Epithelial cell of prostate (primary cell): ENCODE results near the gene EEF1A2.

Source experiments
- DNase-seq: peaks from one replicate; pipeline ENCODE4 v3.0.0-alpha.2; 2011; ENCODE audit warnings: low read depth, low spot score
- H3K27ac ChIP-seq: fragments of 450-650 bp; 2 replicates; pipeline ENCODE4 v1.5.1; 2017; ENCODE audit warnings: mild to moderate bottlenecking

Gene EEF1A2

GRCh38 chr20:63471981-63472831 is 26.7 kb downstream of the EEF1A2 start, which contains the start of gene KCNQ2:
TSS of gene KCNQ2 (minus strand) at chr20:63472655. CDS start at chr20:63472463, 192 bp downstream.
- no peak for DNase-seq
- no peak within 1 kb of the TSS for H3K27ac ChIP-seq

- no peak overlapping the region for H3K27ac ChIP-seq
- no peak for DNase-seq
Measured at GRCh38 chr20:63471717-63471980, 27.2 kb downstream of the EEF1A2 start.

GRCh38 chr20:63471002-63471716 is 27.7 kb downstream of the EEF1A2 start:
- no peak for DNase-seq
- H3K27ac ChIP-seq = no peak overlapping the region

GRCh38 chr20:63470410-63470809 is 28.5 kb downstream of the EEF1A2 start:
- DNase-seq = no peak
- H3K27ac ChIP-seq = no peak overlapping the region

GRCh38 chr20:63469713-63470101 is 29.2 kb downstream of the EEF1A2 start:
- DNase-seq = no peak
- H3K27ac ChIP-seq = no peak overlapping the region

GRCh38 chr20:63469019-63469712 is 29.7 kb downstream of the EEF1A2 start:
- DNase-seq = no peak
- no peak overlapping the region for H3K27ac ChIP-seq

GRCh38 chr20:63468421-63468820 is 30.5 kb downstream of the EEF1A2 start:
- no peak overlapping the region for H3K27ac ChIP-seq
- DNase-seq = no peak

- H3K27ac ChIP-seq = no peak overlapping the region
- no peak for DNase-seq
Measured at GRCh38 chr20:63467294-63468083, 31.4 kb downstream of the EEF1A2 start.

GRCh38 chr20:63466861-63467260 is 32.0 kb downstream of the EEF1A2 start:
- DNase-seq = no peak
- H3K27ac ChIP-seq = no peak overlapping the region

- DNase-seq = no peak
Measured at GRCh38 chr20:63466250-63466825, 32.5 kb downstream of the EEF1A2 start.

GRCh38 chr20:63465380-63466249 is 33.3 kb downstream of the EEF1A2 start:
- no peak for DNase-seq
- H3K27ac ChIP-seq = no peak overlapping the region

More at GRCh38 chr20:63466250-63466825, 32.5 kb downstream of the EEF1A2 start:
- H3K27ac ChIP-seq = no peak overlapping the region

GRCh38 chr20:63464289-63464635 is 34.6 kb downstream of the EEF1A2 start:
- DNase-seq = no peak

GRCh38 chr20:63463400-63464288 is 35.2 kb downstream of the EEF1A2 start:
- DNase-seq = no peak
- H3K27ac ChIP-seq = no peak overlapping the region

More at GRCh38 chr20:63464289-63464635, 34.6 kb downstream of the EEF1A2 start:
- no peak overlapping the region for H3K27ac ChIP-seq

GRCh38 chr20:63462244-63462643 is 36.6 kb downstream of the EEF1A2 start:
- DNase-seq = no peak
- no peak overlapping the region for H3K27ac ChIP-seq

- H3K27ac ChIP-seq = no peak overlapping the region
- no peak for DNase-seq
Measured at GRCh38 chr20:63461104-63461763, 37.6 kb downstream of the EEF1A2 start.

GRCh38 chr20:63459070-63459380 is 39.9 kb downstream of the EEF1A2 start:
- H3K27ac ChIP-seq = no peak overlapping the region
- no peak for DNase-seq

GRCh38 chr20:63458170-63459069 is 40.5 kb downstream of the EEF1A2 start:
- H3K27ac ChIP-seq = no peak overlapping the region
- DNase-seq = no peak
